Nephron (organoid): Measurements from ENCODE around the gene NPIPB2.

Source experiments
- H3K27ac Mint-ChIP-seq, 3 experiments: 2 replicates each; pipeline ENCODE4 v1.8.0; 2020; ENCODE audit warnings: mixed read lengths in 3 of 3, mild to moderate bottlenecking in 2 of 3, moderate library complexity in 1 of 3
- H3K27me3 Mint-ChIP-seq: 2 replicates; pipeline ENCODE4 v1.8.0; 2021; ENCODE audit warnings: low read depth, mild to moderate bottlenecking, moderate library complexity, mixed read lengths
- H3K36me3 Mint-ChIP-seq: 2 replicates; pipeline ENCODE4 v1.8.0; 2020; ENCODE audit warnings: low read depth, mixed read lengths
- H3K4me1 Mint-ChIP-seq: 2 replicates; pipeline ENCODE4 v1.8.0; 2020; ENCODE audit warnings: mixed read lengths
- H3K4me3 Mint-ChIP-seq, 3 experiments: 2 replicates each; pipeline ENCODE4 v1.8.0; 2020; ENCODE audit warnings: mild to moderate bottlenecking in 3 of 3, mixed read lengths in 3 of 3, moderate library complexity in 2 of 3
- H3K9me3 Mint-ChIP-seq: 2 replicates; pipeline ENCODE4 v1.8.0; 2020; ENCODE audit warnings: mixed read lengths
- CTCF ChIP-seq, 3 experiments: fragments of 200-600 bp; sonication (generic); IDR thresholded peaks; one replicate each; pipeline ENCODE4 v1.5.0; 2021; ENCODE audit warnings: antibody characterized with exemption in 3 of 3; ENCODE audit not compliant: unreplicated experiment in 3 of 3

The NPIPB2 gene

GRCh38 chr16:11893571-11893970, 48.3 kb downstream of the NPIPB2 start:
- no peaks in the 10 kb centered on the region for H3K27me3 Mint-ChIP-seq
- no peak overlapping the region for H3K4me3 Mint-ChIP-seq
- H3K4me1 Mint-ChIP-seq, result no peaks in the 10 kb centered on the region
- H3K9me3 Mint-ChIP-seq, result no peaks in the 10 kb centered on the region
- no peak for TF ChIP-seq CTCF (IDR thresholded peaks at IDR 0.05; ENCODE audit: unreplicated experiment in 3 of 3)
- H3K27ac Mint-ChIP-seq, result no peak overlapping the region
- peaks cover 48% of the 10 kb centered on the region for H3K36me3 Mint-ChIP-seq

GRCh38 chr16:11892761-11893160, 49.1 kb downstream of the NPIPB2 start:
- Mint-ChIP-seq H3K9me3 (no peaks in the 10 kb centered on the region), H3K4me3 (no peak overlapping the region), H3K4me1 (no peaks in the 10 kb centered on the region), H3K27ac (no peak overlapping the region), H3K36me3 (peaks cover 51% of the 10 kb centered on the region), H3K27me3 (no peaks in the 10 kb centered on the region)
- no peak for TF ChIP-seq CTCF (IDR thresholded peaks at IDR 0.05; ENCODE audit: unreplicated experiment in 3 of 3)

GRCh38 chr16:11890231-11890965, 51.4 kb downstream of the NPIPB2 start:
- no peaks in the 10 kb centered on the region for H3K4me1 Mint-ChIP-seq

GRCh38 chr16:11886881-11887280, 55.0 kb downstream of the NPIPB2 start:
- H3K9me3 Mint-ChIP-seq, result no peaks in the 10 kb centered on the region
- no peak overlapping the region for H3K4me3 Mint-ChIP-seq
- no peak for TF ChIP-seq CTCF (IDR thresholded peaks at IDR 0.05; ENCODE audit: unreplicated experiment in 3 of 3)
- H3K36me3 Mint-ChIP-seq, result peaks cover 55% of the 10 kb centered on the region
- H3K27ac Mint-ChIP-seq, result no peak overlapping the region
- no peaks in the 10 kb centered on the region for H3K27me3 Mint-ChIP-seq
- no peaks in the 10 kb centered on the region for H3K4me1 Mint-ChIP-seq

More at GRCh38 chr16:11890231-11890965, 51.4 kb downstream of the NPIPB2 start:
- peaks cover 58% of the 10 kb centered on the region for H3K36me3 Mint-ChIP-seq
- no peak for TF ChIP-seq CTCF (IDR thresholded peaks at IDR 0.05; ENCODE audit: unreplicated experiment in 3 of 3)
- no peak overlapping the region for H3K27ac Mint-ChIP-seq
- no peaks in the 10 kb centered on the region for H3K9me3 Mint-ChIP-seq
- no peak overlapping the region for H3K4me3 Mint-ChIP-seq
- H3K27me3 Mint-ChIP-seq, result no peaks in the 10 kb centered on the region

GRCh38 chr16:11884035-11884434, 57.8 kb downstream of the NPIPB2 start:
- H3K27ac Mint-ChIP-seq, result no peak overlapping the region
- TF ChIP-seq CTCF (IDR thresholded peaks at IDR 0.05; ENCODE audit: unreplicated experiment in 3 of 3), result no peak

GRCh38 chr16:11880007-11880406, 61.8 kb downstream of the NPIPB2 start:
- Mint-ChIP-seq H3K9me3 (no peaks in the 10 kb centered on the region), H3K4me1 (no peaks in the 10 kb centered on the region), H3K4me3 (no peak overlapping the region), H3K27ac (no peak overlapping the region), H3K36me3 (peaks cover 52% of the 10 kb centered on the region), H3K27me3 (no peaks in the 10 kb centered on the region)
- no peak for TF ChIP-seq CTCF (IDR thresholded peaks at IDR 0.05; ENCODE audit: unreplicated experiment in 3 of 3)

More at GRCh38 chr16:11884035-11884434, 57.8 kb downstream of the NPIPB2 start:
- H3K27me3 Mint-ChIP-seq, result no peaks in the 10 kb centered on the region
- H3K4me1 Mint-ChIP-seq, result no peaks in the 10 kb centered on the region
- H3K36me3 Mint-ChIP-seq, result peaks cover 64% of the 10 kb centered on the region
- H3K4me3 Mint-ChIP-seq, result no peak overlapping the region
- H3K9me3 Mint-ChIP-seq, result no peaks in the 10 kb centered on the region
